Right ventricle myocardium superior (tissue), 1 donor: ENCODE measurements around the gene NFATC1. TPM values are rescaled to one million over a fixed set of nuclear protein-coding genes. Genes with fewer than 3 reads are reported as not detected.
A peak's percentile ranks its signal among the peaks of the same experiment; 100 is the strongest.

Experiments used
- ATAC-seq: fragments of 200-7000 bp; cut with Tn5 transposase; one replicate; pipeline ENCODE4 v1.9.1; 2020; ENCODE audit warnings: mild to moderate bottlenecking; ENCODE audit not compliant: poor library complexity
- DNase-seq: peaks from one replicate; pipeline ENCODE4 v3.0.0-alpha.2; 2020
- intact Hi-C: fragments of 100-400 bp; cut with DNase I; formaldehyde crosslinking; loops from one replicate; pipeline ENCODE4 v1.11.2; 2022
- total RNA-seq: library from RNA; stranded (reverse); fragmentation: NEBNext Ultra II Directional; extraction: Animal tissue kit (Norgen Biotek cat#: 25700); gene quantifications from one replicate; pipeline ENCODE4 v1.2.1, GENCODE V29; 2021
- donor health status: DM: no; HTN: yes; CAD: no; lungs with severe emphysema.

Gene NFATC1
- total RNA-seq, 1 donor from 2014 or later, result 19.8 TPM

DNA sequence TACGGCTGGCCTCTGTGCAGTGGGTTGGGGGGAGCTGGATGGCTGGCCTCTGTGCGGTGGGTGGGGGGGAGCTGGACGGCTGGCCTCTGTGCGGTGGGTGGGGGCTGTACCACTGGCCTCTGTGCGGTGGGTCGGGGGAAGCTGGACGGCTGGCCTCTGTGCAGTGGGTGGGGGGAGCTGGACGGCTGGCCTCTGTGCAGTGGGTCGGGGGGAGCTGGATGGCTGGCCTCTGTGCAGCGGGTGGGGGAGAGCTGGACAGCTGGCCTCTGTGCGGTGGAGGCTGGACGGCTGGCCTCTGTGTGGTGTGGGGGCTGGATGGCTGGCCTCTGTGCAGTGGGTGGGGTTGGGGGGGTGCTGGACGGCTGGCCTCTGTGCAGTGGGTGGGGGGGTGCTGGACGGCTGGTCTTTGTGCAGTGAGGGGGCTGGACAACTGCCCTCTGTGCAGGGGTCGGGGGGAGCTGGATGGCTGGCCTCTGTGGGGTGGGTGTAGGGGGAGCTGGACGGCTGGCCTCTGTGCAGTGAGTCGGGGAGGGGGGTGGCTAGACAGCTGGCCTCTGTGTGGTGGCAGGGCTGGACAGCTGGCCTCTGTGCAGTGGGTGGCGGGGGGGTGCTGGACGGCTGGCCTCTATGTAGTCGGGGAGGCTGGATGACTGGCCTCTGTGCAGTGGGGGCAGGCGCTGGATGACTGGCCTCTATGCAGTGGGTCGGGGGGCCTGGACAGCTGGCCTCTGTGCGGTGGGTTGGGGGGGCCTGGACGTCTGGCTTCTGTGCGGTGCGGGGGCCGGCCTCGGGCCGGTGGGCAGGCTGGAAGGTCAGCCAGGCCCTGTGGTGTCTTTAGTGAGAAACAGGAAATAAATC, 31.9 kb downstream of the NFATC1 start:
- intact Hi-C loops, result no loop called here
- DNase-seq (no peak), ATAC-seq (no peak)

- ATAC-seq, result no peak
- no peak for DNase-seq
- intact Hi-C loops, result no loop called here
Observed at GRCh38 chr18:79428287-79428686, 32.6 kb downstream of the NFATC1 start.

DNA sequence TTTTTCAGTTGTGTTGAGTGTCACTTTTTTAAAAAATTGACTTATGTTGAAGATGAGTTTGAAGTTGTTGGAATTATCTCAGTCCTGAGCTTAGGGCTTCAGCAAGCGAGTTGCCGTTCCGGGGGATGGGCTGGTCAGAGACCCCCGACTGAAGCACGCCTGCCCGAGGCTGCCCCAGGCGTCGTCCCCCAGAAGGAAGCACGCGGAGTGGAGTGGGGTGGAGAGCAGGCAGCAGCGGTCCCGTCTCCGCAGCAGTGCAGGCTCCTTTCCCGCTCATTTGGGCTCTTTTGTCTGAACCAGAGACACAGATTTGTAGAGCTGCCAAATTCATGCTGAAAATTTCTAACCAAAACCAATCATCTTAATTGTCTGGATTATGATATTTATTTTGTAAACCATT, 33.7 kb downstream of the NFATC1 start:
- ATAC-seq (no peak), DNase-seq (no peak)
- intact Hi-C loops, result no loop called here

DNA sequence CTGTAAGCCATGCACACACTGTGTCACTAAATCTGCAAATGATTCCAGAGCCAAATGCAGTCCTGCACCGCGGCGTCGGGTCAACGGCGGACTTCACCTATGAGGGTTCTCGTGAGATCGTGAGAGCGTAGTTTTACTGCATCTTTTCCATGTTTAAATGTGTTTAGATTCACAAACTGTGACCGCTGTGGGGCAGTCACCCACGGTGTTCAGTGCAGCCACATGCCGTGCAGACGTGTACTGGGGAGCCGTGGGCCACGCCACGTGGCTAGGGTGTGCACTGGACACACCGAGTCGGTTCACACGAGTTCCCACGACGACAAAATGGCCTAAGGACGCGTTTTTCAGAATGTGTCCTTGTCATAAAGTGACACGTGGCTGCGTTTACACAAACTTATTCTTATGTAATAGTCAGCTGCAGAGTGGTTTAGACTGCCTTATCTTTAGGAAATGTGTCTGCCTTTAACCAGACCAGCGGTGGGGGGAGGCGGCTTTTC, 34.1 kb downstream of the NFATC1 start:
- no peak for DNase-seq
- intact Hi-C loops, result no loop called here
- peak; percentile 23 for ATAC-seq

DNA sequence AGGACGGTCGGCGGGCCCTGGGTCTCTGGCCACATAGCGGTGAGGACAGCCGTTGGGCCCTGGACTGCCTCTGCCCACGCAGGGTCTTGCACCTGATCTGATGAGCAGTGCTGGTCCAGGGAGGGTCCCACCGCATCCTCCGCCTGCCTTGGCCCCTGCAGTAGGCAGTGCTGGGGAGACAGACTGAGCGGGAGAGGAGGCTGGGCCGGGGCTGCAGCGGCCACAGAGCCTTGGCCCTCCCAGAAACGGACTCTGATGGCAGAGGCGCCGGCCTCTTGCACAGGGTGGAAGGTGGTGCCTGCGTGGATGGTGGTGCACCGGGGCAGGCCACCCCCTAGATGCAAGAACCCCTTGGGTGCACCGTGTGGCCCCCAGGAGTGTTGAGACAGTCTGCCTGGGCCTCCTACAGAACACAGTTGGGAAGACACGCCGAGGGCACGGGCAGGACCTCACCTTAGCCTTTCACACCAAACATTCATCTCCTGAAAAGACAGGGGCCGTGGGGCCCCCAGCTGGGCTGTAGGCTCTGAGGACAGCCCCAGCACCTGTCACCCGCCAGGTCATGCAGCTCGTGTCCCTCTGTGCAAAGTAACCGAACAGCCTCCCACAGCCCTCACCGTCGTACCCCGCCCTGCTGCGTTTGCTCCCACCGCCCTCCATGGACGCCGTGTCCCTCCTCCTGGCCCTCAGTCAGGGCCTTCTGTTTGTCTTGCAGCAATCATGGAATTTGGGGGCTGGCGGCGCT, 36.8 kb downstream of the NFATC1 start:
- intact Hi-C loops, result no loop called here
- ATAC-seq, result no peak

GRCh38 chr18:79433431-79433830, 37.7 kb downstream of the NFATC1 start:
- DNase-seq, result no peak
- no peak for ATAC-seq
- intact Hi-C loops, result no loop called here

More for the DNA sequence above, 36.8 kb downstream of the NFATC1 start:
- no peak for DNase-seq

DNA sequence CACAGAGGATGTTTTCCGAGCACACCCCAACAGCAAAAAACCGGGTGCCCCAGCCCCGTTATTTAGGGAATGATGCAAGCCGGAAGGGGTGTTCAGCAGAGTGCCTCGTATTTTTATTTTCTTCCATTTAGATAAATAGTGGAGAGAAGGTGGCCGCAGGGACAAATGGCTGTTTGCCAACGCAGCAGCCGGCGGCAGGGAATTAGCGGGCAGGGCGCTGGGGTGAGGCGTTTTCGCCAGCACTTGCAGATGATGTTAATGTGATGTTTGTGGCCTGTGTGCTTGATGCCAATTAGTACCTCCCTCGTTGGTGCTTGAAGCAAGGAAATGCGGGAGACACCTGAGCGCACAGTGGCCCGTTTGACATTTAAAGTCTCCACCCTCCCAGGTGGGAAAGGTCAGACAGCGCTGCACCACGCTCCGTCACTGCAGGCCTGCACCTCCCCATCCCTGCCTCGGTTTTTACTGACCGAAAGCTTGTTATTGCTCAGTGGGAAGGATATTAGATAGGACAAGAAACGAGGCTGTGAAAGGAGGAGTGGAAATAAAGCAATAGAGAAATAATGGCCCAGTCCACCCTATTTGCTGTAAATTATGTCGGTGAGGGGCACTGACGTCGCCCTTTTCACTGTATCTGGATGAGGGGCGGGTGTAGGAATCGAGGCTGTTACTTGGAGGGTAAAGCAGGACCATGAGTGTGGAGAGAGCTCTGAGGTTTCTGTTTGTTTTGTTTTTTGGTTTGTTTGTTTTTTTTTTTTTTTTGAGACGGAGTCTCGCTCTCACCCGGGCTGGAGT, 39.1 kb downstream of the NFATC1 start:
- intact Hi-C loops, result no loop called here
- no peak for DNase-seq

DNA sequence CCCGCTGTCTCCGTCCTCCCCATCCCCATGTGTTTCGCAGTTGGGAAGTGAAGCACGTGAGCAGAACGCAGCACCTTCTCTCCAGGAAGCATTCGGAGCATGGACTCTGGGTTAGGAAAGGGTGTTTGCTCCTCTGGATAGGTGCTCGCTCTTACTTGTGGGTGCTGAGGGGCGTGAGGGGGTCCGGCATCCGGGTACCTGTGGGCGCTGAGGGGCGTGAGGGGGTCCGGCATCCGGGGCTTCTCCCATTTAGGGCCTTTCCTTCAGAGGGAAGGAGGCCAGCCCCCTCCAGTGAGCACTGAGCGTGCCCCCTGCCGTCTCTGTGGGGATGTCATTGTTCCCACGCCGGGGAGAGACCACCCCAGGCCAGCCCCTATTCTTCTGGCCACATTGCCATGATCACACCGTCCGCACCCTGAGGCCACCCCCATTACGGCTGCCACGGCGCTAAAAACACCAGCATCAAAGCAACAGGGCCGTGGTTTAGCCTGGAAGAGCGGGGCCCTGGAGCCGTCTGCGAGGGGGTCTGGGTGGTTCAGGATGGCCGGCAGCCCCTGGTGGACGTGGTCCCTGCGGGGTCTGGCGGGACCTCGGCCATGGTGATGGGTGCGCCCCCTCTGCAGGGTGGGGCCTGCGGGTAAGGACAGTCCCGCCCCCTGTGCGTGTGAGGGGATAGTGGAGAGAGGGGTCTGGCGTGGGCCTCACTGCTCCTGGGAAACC, 41.0 kb downstream of the NFATC1 start:
- DNase-seq (no peak), ATAC-seq (no peak)
- intact Hi-C loops, result no loop called here

More for the DNA sequence above, 39.1 kb downstream of the NFATC1 start:
- no peak for ATAC-seq

- ATAC-seq (no peak), DNase-seq (no peak)
- intact Hi-C loops, result no loop called here
Observed at GRCh38 chr18:79438089-79438897, 42.6 kb downstream of the NFATC1 start.

DNA sequence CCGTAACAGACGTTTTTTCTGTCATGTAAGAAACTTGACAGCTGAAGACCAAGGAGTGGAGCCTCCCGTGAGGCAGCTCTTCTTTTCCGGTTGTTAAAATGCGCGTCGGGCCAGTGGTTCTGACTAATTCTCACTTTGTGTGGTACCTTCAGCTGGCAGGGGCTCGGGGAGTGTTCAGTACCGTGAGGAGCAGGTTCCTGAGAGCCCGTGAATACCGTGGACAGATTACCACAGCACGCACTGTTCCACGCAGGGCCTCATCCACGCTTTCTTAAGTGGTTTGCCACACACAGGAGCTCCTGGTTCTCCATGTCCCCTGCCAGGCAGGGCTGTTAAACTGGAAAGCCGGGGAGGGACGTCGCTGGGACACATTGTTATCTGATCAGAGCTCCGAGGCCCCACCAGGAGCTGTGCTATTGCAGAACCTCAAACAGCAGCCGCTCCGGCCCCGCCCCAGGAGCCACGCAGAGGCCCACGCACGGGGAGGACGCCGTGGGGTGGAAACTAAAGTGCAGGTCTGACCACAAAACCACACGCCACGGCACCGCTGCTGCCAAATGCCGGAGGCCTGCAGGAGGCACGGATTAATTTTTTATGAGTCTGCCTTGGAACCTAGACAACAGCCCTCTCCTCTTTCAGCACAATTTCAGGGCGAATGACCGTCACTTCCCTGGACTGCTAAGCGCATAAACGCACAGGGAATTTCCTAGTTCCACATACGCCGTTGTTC, 43.3 kb downstream of the NFATC1 start:
- intact Hi-C loops, result no loop called here
- no peak for DNase-seq
- no peak for ATAC-seq

- intact Hi-C loops, result no loop called here
- DNase-seq (no peak), ATAC-seq (no peak)
Observed at GRCh38 chr18:79439628-79440023, 43.9 kb downstream of the NFATC1 start.

GRCh38 chr18:79440316-79441110, 44.8 kb downstream of the NFATC1 start:
- DNase-seq, result no peak
- no peak for ATAC-seq
- intact Hi-C loops, result no loop called here

- no peak for ATAC-seq
- intact Hi-C loops, result no loop called here
- no peak for DNase-seq
Observed at GRCh38 chr18:79441420-79441819, 45.7 kb downstream of the NFATC1 start.

DNA sequence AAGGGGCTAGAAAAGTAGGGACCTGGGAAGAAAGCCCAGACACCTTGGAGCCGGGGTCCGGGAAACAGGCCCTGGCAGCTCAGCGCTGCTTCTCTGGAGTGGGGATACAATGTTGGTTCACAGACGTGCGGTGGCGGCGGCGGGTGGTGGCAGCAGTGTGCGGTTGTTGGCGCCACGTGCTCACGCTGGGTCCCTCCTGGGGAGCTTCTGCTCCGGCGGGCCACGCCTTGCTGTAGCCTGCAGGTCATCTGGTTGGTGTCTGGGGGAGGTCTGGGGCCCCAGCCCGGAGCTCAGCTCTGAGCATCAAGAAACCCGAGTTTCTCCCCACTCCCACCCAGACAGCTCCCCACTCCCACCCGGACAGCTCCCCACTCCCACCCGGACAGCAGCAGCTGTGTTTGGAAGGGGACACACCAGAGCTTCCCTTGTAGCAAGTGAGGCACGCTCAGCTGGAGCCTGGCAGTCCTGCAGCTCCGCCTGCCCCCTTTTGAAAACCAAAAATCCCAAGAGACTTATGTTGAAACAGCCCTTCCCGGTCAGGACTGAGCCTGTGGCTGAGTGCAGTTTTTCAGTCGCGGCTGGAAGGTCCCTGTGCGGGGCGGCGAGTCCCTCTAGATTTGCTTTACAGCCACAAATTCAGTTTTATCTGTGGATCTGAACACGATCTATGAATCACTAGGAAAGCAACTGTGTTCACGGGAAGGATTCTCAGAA, 46.9 kb downstream of the NFATC1 start:
- ATAC-seq (peak; percentile 38), DNase-seq (peak; percentile 62)
- intact Hi-C loops, result no loop called here

- DNase-seq, result no peak
- intact Hi-C loops, result no loop called here
- ATAC-seq, result no peak
Observed at GRCh38 chr18:79445221-79445620, 49.5 kb downstream of the NFATC1 start.
